Measurements from ENCODE around the gene LYSMD1. TPM values are rescaled to one million over a fixed set of nuclear protein-coding genes. Genes with fewer than 3 reads are reported as not detected.

The LYSMD1 gene
- total RNA-seq (ENCODE audit: low replicate concordance), result 5.4 and 8.4 TPM in 2 replicates

GRCh38 chr1:151165738-151166504 is at the start of gene LYSMD1, which contains the start of gene SCNM1:
Gene LYSMD1 (minus strand): TSS chr1:151165902. CDS start chr1:151165258, 644 bp downstream.
Gene SCNM1 (plus strand): TSS chr1:151166144. CDS start chr1:151166153, 9 bp downstream.

GRCh38 chr1:151198254-151199127 is 32.8 kb upstream of the LYSMD1 start, which contains the start of gene PIP5K1A:
Gene PIP5K1A (plus strand): TSS chr1:151198552. CDS start chr1:151198997, 445 bp downstream.

GRCh38 chr1:151189637-151190445 is 24.1 kb upstream of the LYSMD1 start, which contains the start of gene VPS72:
Gene VPS72 (minus strand): TSS chr1:151190197. CDS start chr1:151190121, 76 bp downstream.

GRCh38 chr1:151175863-151176262 is 10.2 kb upstream of the LYSMD1 start, which contains the start of gene TMOD4:
Gene TMOD4 (minus strand): TSS chr1:151175981. CDS start chr1:151174875, 1,106 bp downstream.

GRCh38 chr1:151156515-151156819 is 9.2 kb downstream of the LYSMD1 start, which contains the start of gene TNFAIP8L2:
Gene TNFAIP8L2 (plus strand): TSS chr1:151156649. CDS start chr1:151158698, 2,049 bp downstream.

GRCh38 chr1:151146412-151147131 is 19.1 kb downstream of the LYSMD1 start, which contains the start of gene SEMA6C:
Gene SEMA6C (minus strand): TSS chr1:151146631. CDS start chr1:151142621, 4,010 bp downstream.

Other genes starting within 250 kb of the LYSMD1 start
- 27.1 and 36.5 TPM in 2 replicates for gene SETDB1, start 239.5 kb downstream of the LYSMD1 start, total RNA-seq (ENCODE audit: low replicate concordance)
- 81.2 and 81.8 TPM in 2 replicates for gene CERS2, start 191.1 kb downstream of the LYSMD1 start, total RNA-seq (ENCODE audit: low replicate concordance)
- 0.08 and 0.23 TPM in 2 replicates for gene ANXA9, start 183.6 kb downstream of the LYSMD1 start, total RNA-seq (ENCODE audit: low replicate concordance)
- gene MINDY1, start 159.0 kb downstream of the LYSMD1 start, total RNA-seq (ENCODE audit: low replicate concordance), result 7.1 and 11.0 TPM in 2 replicates
- 5.1 and 8.3 TPM in 2 replicates for gene PRUNE1, start 157.5 kb downstream of the LYSMD1 start, total RNA-seq (ENCODE audit: low replicate concordance)
- gene BNIPL, start 129.3 kb downstream of the LYSMD1 start, total RNA-seq (ENCODE audit: low replicate concordance), result 0.08 and 0.70 TPM in 2 replicates
- gene C1orf56, start 118.2 kb downstream of the LYSMD1 start, total RNA-seq (ENCODE audit: low replicate concordance), result 0.47 and 0.98 TPM in 2 replicates
- 24.2 and 48.7 TPM in 2 replicates for gene CDC42SE1, start 106.3 kb downstream of the LYSMD1 start, total RNA-seq (ENCODE audit: low replicate concordance)
- gene MLLT11, start 105.5 kb downstream of the LYSMD1 start, total RNA-seq (ENCODE audit: low replicate concordance), result 0.59 and 7.9 TPM in 2 replicates
- gene GABPB2, start 95.1 kb downstream of the LYSMD1 start, total RNA-seq (ENCODE audit: low replicate concordance), result 7.6 and 30.4 TPM in 2 replicates
- 1.1 and 1.4 TPM in 2 replicates for gene SEMA6C, start 19.3 kb downstream of the LYSMD1 start, total RNA-seq (ENCODE audit: low replicate concordance)
- gene TNFAIP8L2, start 9.3 kb downstream of the LYSMD1 start, total RNA-seq (ENCODE audit: low replicate concordance), result not detected in 2 replicates
- gene SCNM1, start 242 bp upstream of the LYSMD1 start, total RNA-seq (ENCODE audit: low replicate concordance), result 15.6 and 28.0 TPM in 2 replicates
- not detected in 2 replicates for gene TMOD4, start 10.1 kb upstream of the LYSMD1 start, total RNA-seq (ENCODE audit: low replicate concordance)
- gene VPS72, start 24.3 kb upstream of the LYSMD1 start, total RNA-seq (ENCODE audit: low replicate concordance), result 27.1 and 43.9 TPM in 2 replicates
- 47.3 and 49.6 TPM in 2 replicates for gene PIP5K1A, start 32.6 kb upstream of the LYSMD1 start, total RNA-seq (ENCODE audit: low replicate concordance)
- 293 and 430 TPM in 2 replicates for gene PSMD4, start 88.8 kb upstream of the LYSMD1 start, total RNA-seq (ENCODE audit: low replicate concordance)
- 7.0 and 7.8 TPM in 2 replicates for gene ZNF687, start 116.4 kb upstream of the LYSMD1 start, total RNA-seq (ENCODE audit: low replicate concordance)
- 31.1 and 55.7 TPM in 2 replicates for gene PI4KB, start 161.5 kb upstream of the LYSMD1 start, total RNA-seq (ENCODE audit: low replicate concordance)
- gene RFX5, start 181.3 kb upstream of the LYSMD1 start, total RNA-seq (ENCODE audit: low replicate concordance), result 26.3 and 28.9 TPM in 2 replicates
- gene SELENBP1, start 206.8 kb upstream of the LYSMD1 start, total RNA-seq (ENCODE audit: low replicate concordance), result 34.8 and 125 TPM in 2 replicates
- 278 and 486 TPM in 2 replicates for gene PSMB4, start 233.7 kb upstream of the LYSMD1 start, total RNA-seq (ENCODE audit: low replicate concordance)

All from smooth muscle cell of the coronary artery (primary cell).